Right lobe of liver (tissue), 6 donors: ENCODE measurements around the gene EIF5B. TPM values are rescaled to one million over a fixed set of nuclear protein-coding genes. Genes with fewer than 3 reads are reported as not detected.

Source experiments
- ATAC-seq, 4 donors: fragments of 200-7000 bp; cut with Tn5 transposase; one replicate each; pipeline ENCODE4 v1.9.1; 2020; ENCODE audit warnings: mild to moderate bottlenecking in 4 of 4, moderate library complexity in 4 of 4
- DNase-seq, 3 donors: peaks; one replicate each; pipeline ENCODE4 v3.0.0-alpha.2; 2020
- H3K27ac ChIP-seq, 3 donors: fragments of 200-600 bp; one replicate each; pipeline ENCODE4 v1.8.0; 2022
- H3K27me3 ChIP-seq, 2 donors: fragments of 200-600 bp; one replicate each; pipeline ENCODE4 v1.8.0; 2022
- H3K36me3 ChIP-seq, 4 donors: fragments of 200-600 bp; sonication (generic) in 1 of 4; one replicate each; pipeline versions ENCODE4 v1.5.1 to v1.8.0; 2017 to 2022; ENCODE audit warnings: control low read depth in 1 of 4
- H3K4me1 ChIP-seq, 4 donors: fragments of 200-600 bp; sonication (generic) in 1 of 4; one replicate each; pipeline versions ENCODE4 v1.5.1 to v1.8.0; 2017 to 2022; ENCODE audit warnings: control low read depth in 1 of 4
- H3K4me3 ChIP-seq, 3 donors: fragments of 200-600 bp; one replicate each; pipeline ENCODE4 v1.8.0; 2022
- H3K9me3 ChIP-seq, 4 donors: fragments of 200-600 bp; sonication (generic) in 1 of 4; one replicate each; pipeline versions ENCODE4 v1.5.1 to v1.8.0; 2017 to 2022; ENCODE audit warnings: control low read depth in 1 of 4
- CTCF ChIP-seq, 4 donors: fragments of 200-600 bp in 3 of 4; fragments of 450-650 bp in 1 of 4; IDR thresholded peaks; one replicate each; pipeline versions ENCODE4 v1.5.1 to v1.8.0; 2016 to 2022; ENCODE audit warnings: antibody characterized with exemption in 4 of 4, mild to moderate bottlenecking in 2 of 4
- POLR2A ChIP-seq: fragments of 450-650 bp; IDR thresholded peaks from one replicate; pipeline ENCODE4 v1.6.1; 2017; ENCODE audit warnings: antibody characterized with exemption, mild to moderate bottlenecking
- WGBS: methylation state at CpG from one replicate; pipeline ENCODE4 v1.1.6; 2018; ENCODE audit warnings: low coverage, low lambda C conversion rate; ENCODE audit not compliant: insufficient coverage; ENCODE audit errors: missing lambda C conversion rate; 5-methylcytosine and 5-hydroxymethylcytosine counted together
- intact Hi-C, 2 donors: fragments of 100-400 bp; cut with DNase I; formaldehyde crosslinking; loops; one replicate each; pipeline versions ENCODE4 v1.11.2 to v1.14.1; 2022
- total RNA-seq, 6 experiments: library from RNA; depleted of rRNA in 2 of 6; stranded (reverse); fragments of >200 nt in 2 of 6; fragmentation: NEBNext Ultra II Directional in 3 of 6; extraction: Animal tissue kit (Norgen Biotek cat#: 25700) in 3 of 6; gene quantifications; one replicate each; pipeline versions ENCODE4 v1.1.0 to v1.2.4, GENCODE V29; 2016 to 2023
- donor health status: DM: no; HTN: yes; CAD: no.
- donor health status: DM: no; HTN: no; CAD: no.
- donor health status: DM: no; HTN: no; CAD: no.
- donor health status: DM: no; HTN: yes; CAD: no.
- donor health status: DM: no; HTN: yes; CAD: no.

Gene EIF5B
- total RNA-seq, 6 experiments from 2014 or later: 10.2 to 18.8 (median 17.4) TPM

DNA sequence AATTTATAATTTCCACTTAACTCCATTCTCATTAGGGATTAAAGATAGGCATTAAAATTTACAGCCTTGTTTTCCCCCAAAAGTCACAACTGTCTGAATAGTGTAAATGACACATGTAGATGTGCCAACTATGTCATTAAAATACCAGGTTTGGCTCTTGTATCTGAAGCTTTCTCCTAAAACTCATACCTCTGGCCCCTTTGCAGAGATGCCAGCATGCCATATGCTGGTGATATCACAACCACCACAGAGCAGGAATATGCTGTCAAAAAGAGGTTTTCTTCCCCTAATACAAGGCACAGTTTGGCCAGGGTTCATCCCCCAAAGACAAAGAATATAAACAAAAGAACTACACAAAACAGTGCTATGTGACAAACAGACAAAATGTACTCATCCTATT is 87.2 kb downstream of the EIF5B start:
- no peaks in the 10 kb centered on the region for H3K4me1 ChIP-seq
- peaks cover 0 to 49% (median 11%) of the 10 kb centered on the region in 4 donors for H3K36me3 ChIP-seq
- no peaks in the 10 kb centered on the region for H3K27me3 ChIP-seq
- H3K9me3 ChIP-seq: no peaks in the 10 kb centered on the region
- no peak for TF ChIP-seq POLR2A
- no peak for TF ChIP-seq CTCF (IDR thresholded peaks at IDR 0.05)
- H3K27ac ChIP-seq: no peak overlapping the region
- DNase-seq (no peak), ATAC-seq (no peak)
- H3K4me3 ChIP-seq: no peak overlapping the region
- intact Hi-C loops: no loop called here

DNA sequence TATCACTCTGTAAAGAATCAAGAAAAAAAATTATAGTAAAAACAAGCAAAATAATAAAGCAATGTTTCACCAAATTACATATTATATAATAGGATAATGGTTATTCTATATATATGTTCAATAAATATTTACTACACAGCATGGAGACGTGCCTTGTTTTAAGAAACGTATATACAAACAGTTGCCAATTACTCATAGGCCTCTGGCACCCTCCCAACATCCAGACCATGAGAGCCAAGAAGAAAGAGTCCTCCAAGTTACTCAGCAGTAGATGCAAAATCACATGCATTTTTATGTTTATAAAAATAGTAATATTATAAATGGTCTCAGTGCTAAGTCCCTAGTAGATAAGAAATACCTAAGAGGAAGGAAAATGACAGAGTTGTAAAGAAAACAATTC is 87.8 kb downstream of the EIF5B start:
- H3K4me1 ChIP-seq: no peaks in the 10 kb centered on the region
- H3K36me3 ChIP-seq: peaks cover 0 to 51% (median 11%) of the 10 kb centered on the region in 4 donors
- ATAC-seq: no peak
- H3K27me3 ChIP-seq: no peaks in the 10 kb centered on the region
- DNase-seq: no peak
- H3K4me3 ChIP-seq: no peak overlapping the region
- no peaks in the 10 kb centered on the region for H3K9me3 ChIP-seq
- 70% methylated on average over 2 of the region's 2 CpGs for WGBS
- intact Hi-C loops: no loop called here
- TF ChIP-seq CTCF (IDR thresholded peaks at IDR 0.05) (no peak), POLR2A (no peak)
- H3K27ac ChIP-seq: no peak overlapping the region

DNA sequence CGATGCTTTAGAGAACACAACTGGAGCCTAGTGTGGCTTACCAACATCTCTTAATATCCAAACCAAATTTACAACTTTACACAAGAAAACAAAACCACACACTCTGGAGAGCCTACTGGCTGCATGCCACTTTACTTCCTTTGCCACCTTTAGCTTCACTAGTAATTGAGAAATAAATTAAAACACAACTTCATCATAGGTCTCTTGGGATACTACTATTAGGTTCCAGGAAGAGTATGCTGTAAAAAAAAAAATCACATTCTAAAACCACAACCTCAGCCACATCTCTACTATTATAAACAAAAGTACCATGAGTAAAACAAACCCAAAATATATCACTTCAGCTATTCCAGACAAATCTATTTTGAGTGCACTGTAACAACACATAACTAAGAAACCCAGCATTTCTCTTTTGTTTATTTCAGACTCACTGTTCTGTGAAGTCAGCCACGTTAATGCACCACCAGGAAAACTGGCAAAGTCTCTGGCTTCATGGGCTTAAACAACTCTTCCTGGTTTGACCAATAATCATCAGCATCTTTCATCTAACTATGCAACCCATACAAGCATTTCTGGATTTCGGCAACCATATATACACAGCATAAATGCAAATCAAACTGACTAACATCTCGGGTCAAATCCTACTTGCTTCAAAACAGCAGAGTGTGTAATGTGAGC is 93.6 kb downstream of the EIF5B start:
- peaks cover 0 to 22% (median 3%) of the 10 kb centered on the region in 4 donors for H3K36me3 ChIP-seq
- H3K27me3 ChIP-seq: no peaks in the 10 kb centered on the region
- no peaks in the 10 kb centered on the region for H3K4me1 ChIP-seq
- H3K4me3 ChIP-seq: no peak overlapping the region
- intact Hi-C loops: no loop called here
- WGBS: 76% methylated on average over 4 of the region's 4 CpGs
- no peak for TF ChIP-seq CTCF (IDR thresholded peaks at IDR 0.05)
- no peak for TF ChIP-seq POLR2A
- no peak overlapping the region for H3K27ac ChIP-seq
- ATAC-seq: no peak
- no peaks in the 10 kb centered on the region for H3K9me3 ChIP-seq
- DNase-seq: no peak

DNA sequence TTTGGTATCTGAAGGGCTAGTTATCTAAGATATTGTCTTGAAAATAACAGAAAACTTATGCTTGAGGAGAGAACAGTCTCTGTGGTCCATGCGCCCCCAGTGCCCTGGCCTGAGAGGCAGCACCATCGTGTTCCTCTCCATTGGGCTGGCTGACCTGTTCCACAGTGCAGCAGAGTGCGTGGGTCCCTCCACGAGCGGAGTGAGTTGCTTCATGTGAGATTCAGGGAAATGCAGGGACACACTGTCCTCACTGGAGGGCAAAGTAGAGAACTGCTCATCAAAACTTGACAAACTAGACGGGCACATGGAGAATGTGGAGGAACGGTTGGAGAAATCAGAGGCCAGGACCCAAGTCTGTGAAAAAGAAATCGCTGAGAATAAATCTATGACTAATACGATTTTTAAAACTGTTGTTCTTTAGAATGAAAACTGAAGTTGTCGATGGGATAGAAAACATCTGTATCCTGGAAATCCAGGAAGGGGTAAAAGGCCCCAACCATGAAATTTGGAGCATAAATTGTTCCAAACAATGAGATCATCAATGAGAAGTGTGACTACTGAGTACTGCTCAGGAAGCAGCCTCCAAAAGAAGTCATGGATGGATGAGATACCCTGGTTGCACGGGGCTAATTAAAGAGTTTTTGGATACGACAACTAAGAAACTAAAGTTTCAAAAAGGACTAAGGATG is 94.5 kb downstream of the EIF5B start:
- no peak overlapping the region for H3K27ac ChIP-seq
- H3K4me1 ChIP-seq: no peaks in the 10 kb centered on the region
- ATAC-seq (no peak), DNase-seq (no peak)
- no peaks in the 10 kb centered on the region for H3K27me3 ChIP-seq
- no peak overlapping the region for H3K4me3 ChIP-seq
- H3K9me3 ChIP-seq: no peaks in the 10 kb centered on the region
- intact Hi-C loops: no loop called here
- WGBS: 85% methylated on average over 9 of the region's 12 CpGs
- TF ChIP-seq POLR2A (no peak), CTCF (IDR thresholded peaks at IDR 0.05) (no peak)
- H3K36me3 ChIP-seq: peaks cover 0 to 22% (median 3%) of the 10 kb centered on the region in 4 donors
